GM18502 (cell line): ENCODE data around the gene NPC1L1.

ENCODE experiments used
- ATAC-seq: cut with Tn5 transposase; IDR thresholded peaks from one replicate; pipeline ENCODE4 v1.9.1; 2021; ENCODE audit warnings: mild to moderate bottlenecking; ENCODE audit not compliant: unreplicated experiment, poor library complexity

The NPC1L1 gene

DNA sequence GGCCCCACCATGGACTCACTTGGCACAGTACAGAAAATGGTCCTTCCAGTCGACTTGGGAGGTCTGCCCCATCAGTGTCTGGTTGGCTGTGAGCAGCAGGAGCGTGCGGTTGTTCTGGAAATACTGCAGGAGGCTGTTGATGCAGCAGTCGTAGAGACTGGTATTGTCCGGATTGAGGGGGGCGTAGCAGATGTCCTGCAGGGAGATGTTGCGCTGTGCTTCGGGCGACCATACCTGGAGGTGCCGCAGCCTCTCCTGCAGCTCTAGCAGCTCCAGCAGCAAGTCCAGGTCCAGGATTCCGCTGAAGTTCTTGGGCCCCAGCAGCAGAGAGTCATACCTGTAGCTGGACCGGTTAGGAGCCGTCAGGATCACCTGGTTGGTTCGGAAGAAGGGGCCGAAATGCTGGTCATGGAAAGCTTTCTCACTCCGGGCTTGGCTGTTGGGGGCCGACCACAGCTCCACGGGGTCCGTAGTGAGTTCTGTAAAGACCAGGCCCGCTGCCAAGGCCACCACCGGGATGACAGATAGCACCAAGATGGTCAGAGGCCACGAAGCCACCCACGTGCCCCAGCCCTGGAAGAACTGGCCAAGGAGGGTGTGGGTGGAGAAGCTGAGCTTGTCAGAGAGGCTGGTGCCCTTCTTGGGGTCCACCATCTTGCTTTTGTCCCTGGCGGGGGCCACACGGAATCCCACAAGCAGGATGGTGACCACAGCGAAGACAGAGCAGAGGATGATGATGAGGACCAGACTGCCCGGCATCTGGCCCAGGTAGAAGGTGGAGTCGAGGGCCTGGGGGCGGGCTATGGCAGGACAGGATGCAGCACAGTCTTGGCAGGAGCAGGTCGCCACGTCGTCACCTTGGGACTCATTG, 2.1 kb downstream of the NPC1L1 start:
- no peak for ATAC-seq

DNA sequence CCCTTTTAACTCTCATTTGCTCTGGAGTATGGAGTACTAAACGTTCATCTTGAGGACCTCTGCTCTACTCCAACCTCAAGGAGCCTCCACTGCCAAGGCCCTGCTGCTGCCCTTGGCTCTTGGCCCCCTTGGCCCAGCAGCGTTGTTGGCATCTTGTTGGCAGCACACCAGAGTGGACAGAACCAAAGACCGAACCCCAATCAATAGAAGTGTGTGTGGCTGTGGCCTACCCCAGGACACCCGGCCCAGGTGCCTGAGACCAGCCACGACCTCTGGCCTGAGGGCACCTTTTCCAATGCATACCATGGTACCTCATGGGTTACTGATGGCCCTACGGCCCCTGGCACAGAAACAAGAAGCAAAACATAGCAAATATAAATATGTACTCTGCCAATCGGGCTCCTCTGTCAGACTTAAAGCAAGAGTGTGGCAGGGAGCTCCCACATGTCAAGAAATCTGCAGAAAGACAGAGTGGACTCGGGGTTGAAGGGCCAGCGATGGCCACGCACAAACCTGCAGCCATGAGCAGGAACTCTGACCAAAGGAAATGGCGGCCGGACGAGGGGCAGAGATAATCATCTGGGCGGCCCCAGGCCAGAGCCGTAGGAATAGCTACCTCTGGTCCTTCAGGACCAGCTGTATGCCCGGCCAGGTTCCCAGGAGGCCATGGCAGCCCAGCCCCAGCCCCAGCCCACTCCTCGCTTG, 2.9 kb downstream of the NPC1L1 start:
- no peak for ATAC-seq

DNA sequence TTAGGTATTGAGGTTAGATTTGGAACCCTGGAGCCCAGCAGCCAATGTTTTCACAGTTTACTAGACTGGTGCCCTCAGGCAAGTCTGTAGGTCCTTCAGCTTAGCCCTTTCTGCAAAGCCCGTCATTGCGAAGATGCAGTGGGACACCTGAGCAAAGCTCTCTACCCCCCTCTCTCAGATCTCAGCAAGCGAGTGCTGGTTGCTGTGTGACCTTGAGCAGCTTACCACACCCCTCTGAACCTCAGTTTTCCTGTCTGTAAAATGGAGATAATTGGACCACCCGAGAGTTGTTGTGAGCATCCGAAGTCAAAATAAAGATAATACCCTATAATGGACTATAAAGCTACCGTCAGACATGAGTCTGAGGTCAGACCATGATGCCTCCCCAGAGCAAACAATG, 3.7 kb downstream of the NPC1L1 start:
- no peak for ATAC-seq

DNA sequence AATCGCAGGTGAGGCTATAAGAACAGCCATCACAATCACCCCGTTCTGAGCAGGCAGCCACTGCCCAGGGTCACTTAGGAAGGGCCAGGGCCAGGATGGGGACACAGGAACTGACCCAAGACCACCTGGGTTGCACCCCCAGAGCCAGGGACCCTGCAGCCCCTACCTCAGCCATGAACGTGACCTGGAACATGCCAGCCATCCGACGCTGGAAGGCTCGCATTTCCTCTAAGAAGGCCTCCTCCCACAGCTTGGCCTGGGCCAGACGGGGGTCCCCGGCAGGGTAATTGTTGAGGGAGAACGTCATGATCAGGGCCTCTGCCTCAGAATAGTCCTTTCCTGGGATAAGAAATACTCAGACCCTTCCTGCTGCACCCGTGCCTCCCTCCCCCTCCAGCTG, 5.0 kb downstream of the NPC1L1 start:
- ATAC-seq = no peak

DNA sequence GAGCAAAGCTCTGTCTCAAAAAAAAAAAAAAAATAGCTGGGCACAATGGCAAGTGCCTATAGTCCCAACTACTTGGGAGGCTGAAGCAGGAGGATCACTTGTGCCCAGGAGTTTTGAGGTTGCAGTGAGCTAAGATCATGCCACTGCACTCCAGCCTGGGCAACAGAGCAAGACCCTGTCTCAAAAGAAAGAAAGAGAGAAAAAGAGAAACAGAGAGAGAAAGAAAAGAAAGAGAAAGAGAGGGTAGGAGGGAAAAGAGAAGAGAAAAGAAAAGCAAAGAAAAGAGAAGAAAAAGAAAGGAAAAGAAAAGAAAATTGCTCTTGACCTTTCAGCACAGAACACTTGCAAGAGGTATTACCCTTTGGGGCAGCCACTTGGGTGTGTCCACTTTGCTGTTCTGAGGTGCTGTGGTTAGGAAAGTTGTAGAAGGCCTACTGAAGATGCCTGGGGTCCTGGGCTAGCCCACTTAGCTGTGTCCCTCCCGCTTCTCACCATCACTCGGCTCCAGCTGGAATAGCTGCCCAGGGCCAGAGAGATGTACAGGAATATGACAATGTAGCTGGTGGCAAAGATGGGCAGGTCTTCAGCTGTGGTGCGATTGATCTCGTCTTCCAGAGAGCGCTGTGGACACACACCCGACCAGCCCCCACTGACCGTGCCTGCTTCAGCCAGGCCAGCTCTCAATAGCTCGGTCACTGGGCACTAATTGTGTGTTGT, 5.6 kb downstream of the NPC1L1 start:
- ATAC-seq = no peak

DNA sequence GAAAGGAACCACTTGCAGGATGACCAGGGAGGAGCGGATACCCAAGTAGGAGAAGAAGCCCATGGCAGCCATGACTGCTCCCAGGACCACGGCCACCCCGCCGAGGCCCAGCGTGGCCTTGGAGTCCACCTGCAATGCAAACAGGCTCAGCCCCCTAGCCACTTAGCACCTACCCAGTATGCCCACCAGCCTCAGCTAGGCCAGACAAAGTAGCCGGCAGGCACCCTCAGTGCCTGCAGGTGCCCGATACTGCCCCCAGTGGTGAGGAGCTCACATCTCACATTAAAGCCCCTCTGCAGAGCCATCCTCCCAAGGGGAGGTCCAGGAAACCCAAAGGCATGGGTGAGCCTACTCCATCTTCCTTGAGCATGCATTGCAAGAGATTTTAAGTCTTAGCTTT, 6.6 kb downstream of the NPC1L1 start:
- no peak for ATAC-seq

DNA sequence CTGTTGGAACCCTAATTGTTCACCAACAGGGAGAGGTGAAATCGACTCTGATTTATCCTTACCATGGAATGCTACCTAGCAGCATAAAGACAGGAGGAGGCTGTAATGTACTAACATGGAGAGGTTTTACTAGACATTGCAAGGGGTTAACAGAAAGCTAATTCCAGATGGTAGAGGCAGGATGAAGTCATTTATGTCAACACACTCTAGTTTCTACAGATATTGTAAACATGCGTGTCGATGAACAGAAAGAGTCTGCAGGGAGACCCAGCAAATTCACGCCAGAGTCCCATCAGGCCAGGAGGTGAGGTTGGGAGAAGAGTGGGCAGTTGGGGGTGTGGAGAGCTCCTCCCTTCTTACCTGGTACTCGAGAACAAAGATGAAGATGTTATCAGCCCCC, 7.0 kb downstream of the NPC1L1 start:
- no peak for ATAC-seq

DNA sequence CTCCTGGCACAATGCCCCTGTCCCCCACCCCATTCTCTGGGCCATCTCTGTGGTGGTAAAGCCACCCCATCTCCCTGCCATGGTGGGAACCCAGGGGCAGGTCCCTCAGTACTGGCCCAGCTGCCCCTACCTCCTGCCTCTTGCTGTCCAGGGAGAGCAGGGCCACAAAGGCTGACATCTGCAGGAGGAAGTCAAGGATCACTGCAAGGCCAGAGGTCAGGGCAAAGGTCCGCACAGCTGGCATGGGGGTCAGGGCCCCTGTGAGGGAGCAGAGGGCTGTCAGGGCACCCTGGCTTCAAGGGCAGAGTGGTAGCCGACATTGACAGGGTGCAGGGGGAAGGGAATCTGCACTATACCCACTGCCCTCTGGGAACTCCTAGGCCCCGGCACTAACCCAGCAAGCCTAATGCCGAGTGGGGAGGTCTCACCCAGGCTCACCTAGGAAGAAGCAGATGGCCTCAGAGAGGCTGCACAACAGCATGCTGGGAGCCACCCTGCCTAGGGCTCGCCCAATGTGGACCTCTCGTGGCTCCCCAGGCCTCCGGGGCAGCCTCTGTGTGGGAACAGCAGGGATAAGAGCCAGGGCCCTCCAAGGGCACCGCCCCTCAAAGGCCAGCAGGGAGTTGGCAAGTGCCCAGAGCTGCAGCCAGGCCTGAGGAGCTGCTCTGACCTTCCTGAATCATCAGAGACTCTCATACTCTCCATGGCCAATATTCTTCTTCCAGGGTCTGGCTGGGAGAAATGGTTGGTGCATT, 7.7 kb downstream of the NPC1L1 start:
- ATAC-seq = no peak

DNA sequence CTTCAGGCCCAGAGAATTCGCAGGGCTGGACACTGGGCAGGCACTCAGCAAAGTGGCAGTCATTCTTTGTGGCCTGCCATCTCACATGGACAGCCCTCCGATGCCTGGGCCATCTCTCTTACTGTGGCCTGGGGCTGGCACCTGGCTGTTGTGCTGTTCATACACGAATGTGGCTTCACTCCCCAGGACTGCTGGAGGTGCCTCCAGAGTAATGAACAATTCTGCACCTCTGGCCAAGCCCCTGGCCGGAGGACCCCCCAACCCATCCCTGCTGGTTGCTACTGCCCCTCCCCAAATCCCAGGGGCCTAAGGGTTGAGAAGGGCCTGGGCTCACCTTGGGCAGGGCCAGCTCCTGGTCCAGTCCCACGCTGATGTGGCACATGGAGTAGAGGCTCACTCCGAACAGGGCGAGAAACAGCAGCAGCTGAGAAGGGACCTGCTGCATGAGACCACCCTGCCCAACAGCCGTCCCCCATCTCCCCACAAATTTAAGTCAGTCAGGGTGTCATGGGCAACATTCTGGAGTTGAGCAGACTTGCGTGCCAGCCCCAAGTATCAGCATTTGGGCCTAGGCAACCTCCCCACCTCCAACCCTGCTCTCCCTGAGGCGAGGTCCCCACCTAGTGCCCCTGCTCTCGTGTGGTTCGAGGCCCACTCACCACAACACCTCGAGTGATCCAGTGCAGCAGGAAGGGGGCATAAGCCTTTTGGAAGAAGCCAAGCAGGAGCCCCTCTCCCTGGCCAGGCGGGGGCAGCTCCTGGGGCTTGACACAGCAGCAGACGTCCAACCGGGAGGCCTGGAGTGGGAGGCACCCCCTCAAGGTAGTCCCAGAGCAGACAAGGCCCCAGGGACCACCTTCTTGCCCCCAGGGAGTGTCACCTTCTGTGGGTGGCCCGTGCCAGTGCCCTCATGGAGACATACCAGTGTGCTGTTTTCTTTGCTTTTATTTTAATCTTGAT, 9.4 kb downstream of the NPC1L1 start:
- ATAC-seq = no peak

DNA sequence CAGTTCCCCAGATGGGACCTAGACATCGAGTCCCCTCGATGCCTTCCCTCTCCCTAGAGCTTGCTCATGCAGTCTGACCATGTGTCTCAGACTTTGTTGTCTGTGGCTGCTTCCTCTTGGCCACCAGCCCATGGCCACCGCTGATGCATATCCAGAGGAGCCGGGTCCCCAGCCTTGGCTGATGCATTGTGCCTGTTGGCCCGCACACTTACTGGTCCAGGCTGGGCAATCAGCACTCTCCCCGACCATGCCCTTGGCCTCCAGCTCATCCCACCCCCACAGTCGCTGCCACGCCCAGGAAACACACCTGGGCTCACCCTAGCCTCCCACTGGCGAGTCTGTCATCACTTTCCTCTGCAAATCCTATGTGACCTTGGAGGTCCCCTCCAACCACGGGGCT, 10.1 kb downstream of the NPC1L1 start:
- no peak for ATAC-seq

DNA sequence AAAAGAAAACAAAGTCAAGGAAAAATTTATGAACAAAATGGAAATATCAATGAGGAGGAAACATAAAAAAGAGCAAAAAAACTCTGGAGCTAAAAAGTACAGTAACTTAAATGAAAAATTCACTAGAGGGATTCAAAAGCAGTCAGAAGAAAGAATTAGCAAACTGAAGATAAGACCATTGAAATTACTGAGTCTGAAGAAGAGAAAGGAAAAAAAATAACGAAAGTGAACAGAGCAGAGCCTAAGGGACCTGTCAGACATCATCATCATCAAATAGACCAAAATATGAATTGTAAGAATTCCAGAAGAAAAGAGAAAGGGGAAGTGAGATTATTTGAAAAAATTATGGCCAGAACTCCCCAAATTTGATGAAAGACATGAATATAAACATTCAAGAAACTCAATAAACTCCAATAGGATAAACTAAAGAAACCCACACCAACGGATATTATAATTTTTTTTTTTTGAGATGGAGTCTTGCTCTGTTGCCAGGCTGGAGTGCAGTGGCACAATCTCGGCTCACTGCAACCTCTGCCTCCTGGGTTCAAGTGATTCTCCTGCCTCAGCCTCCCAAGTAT, 16.2 kb downstream of the NPC1L1 start:
- no peak for ATAC-seq

DNA sequence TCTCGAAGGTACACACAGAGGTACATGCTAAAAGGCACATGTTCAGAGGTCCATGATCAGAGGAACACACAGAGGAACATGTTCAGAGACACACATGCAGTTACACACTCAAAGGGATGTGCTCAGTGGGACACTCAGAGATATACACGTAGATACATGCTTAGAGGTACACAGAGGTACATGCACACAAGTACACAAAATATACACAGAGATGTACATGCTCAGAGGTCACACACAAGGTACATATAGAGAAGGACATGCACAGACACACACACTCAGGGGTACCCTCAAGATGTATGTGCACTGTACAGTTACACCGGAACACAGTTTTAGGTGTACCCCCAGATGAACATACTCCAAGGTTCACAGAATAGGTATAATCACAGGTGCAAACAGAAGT, 18.8 kb downstream of the NPC1L1 start:
- ATAC-seq = no peak

DNA sequence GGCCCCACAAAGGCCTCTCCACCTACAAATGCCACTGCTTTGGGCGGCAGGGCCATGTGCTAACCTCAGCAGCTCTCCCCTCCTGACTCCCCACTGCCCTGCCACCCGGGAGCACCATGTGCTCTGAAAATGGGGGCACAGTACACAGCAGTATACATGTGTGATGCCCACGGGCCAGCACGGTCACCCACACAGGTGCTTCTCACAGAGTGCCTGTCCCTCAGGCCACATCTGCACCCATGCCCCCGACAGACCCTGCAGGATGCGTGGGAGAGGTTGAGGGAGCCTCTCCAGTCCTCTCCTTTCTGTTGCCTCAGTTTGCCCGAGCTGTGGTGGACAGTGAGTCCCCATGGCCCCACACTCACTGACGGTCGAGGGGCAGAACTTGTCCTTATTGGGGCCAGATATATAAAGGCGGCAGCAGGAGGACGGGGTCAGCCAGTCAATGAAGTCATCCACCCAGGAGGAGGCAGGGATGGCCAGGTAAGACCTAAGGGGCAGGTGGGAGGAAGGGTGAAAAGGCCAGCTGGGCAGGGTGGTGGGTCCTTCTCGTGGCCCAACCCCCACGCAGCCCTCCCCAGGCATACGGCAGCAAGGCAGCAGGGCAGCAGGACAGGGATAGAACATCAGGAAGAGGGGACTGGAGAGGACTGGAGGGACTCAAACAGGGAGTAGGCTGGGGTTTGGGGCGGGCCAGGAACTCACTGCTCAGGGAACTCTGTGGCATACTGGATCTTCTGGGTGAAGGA, 19.6 kb downstream of the NPC1L1 start:
- no peak for ATAC-seq

DNA sequence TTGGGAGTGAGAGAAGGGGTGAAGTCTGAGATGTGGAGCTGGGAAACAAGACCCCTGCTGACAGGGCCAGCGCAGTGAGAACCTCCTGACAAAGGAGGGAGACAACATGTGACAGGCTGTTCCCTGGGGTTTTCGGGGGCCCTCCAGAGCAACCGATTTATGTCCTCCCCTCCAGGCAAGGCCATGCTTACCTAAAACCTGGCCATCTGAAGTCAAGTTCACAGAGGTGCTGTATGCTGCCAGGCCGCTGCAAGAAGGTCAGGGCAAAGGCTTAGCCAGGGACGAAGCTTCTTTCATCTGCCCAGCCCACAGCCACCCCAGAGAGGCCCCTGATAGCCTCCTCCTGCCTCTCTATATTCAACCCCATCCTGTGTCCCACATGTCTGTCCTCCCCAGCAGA, 20.6 kb downstream of the NPC1L1 start:
- ATAC-seq = no peak

DNA sequence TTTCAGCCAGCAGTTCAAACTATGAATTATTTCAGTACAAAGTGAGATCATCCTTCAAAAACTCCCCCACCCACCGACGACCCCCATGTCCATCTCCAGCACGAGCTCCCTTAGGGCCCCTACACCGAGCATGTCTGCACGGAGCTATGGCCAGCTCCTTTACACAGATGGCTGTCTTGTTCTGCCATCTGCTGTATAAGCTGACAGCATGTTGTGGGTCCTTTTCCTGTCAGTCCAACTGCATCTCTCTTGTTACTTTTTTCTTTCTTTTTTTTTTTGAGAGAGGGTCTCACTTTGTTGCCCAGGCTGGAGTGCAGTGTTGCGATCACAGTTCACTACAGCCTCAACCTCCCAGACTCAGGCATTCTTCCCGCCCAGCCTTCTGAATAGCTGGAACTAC, 21.6 kb downstream of the NPC1L1 start:
- ATAC-seq = no peak

DNA sequence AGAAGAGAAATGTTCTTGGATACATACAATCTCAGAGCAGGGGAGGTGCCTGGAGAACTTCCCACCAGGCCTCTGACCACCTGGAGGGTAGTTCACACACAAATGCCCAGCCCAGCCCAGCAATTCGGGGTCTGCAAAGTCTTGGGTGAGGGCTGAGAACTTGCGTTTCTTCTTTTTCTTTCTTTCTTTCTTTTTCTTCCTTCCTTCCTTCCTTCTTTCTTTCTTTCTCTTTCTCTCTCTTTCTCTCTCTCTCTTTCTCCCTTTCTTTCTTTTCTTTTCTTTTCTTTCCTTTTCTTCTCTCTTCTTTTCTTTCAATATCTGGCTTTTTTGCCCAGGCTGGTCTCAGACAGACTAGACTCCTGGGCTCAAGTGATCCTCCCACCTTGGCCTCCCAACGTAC, 22.4 kb downstream of the NPC1L1 start:
- no peak for ATAC-seq

DNA sequence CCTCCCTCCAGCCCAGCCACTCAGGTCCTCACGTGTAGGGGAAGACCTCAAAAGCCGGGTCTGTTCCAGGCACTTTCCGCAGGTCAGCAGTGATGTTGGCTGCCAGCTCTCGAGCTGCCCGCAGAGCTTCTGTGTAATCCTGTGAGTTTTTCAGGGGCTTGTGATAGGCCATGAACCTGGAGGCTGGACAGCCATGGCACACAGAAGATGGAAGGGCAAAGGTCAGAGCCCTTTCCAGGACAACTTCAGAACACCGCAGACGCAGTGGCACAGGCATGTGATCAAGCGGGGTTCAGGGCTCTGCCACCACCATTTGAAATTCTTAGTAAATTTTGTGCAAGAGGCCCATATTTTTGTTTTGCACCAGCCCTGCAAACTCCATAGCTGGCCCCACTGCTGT, 24.0 kb downstream of the NPC1L1 start:
- ATAC-seq = no peak

DNA sequence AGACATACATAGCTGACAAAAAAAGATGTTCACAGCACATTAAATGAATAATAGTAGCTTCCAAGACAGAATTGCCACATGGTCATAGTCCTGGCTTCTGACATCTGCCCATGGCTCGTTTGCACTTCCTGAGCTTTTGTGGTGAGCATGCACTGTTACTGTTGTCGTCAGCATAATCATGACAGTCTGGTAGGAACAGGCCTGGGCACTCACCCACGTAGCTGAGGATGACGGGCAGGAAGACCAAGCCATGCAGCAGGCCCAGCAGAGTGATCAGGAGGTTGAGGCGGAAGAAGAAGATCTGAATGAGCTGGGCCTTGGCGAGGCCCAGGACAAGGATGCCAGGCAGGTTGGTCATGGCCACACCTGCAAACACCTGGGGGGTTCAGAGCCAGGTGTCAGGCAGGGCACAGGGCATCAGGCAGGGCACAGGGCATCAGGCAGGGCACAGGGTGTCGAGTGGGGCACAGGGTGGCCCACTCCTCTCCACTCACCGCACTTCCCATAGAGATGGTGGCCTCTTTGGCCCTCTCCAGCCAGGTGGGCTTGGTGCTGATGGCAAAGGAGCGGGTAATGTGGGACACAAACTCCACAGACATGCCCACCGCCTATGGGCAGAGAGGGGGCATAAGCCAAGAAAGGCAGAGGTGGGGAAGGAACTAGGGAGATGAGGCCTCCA, 25.4 kb downstream of the NPC1L1 start:
- ATAC-seq = no peak
